ENCODE data around the gene PTPRK.
"Not testable (repeated sequence)": the region's sequence is repeated elsewhere in the genome, so short reads cannot be mapped to it uniquely, and the experiment has no call there.

Gene PTPRK

GRCh38 chr6:127951172-127951917 is 569.1 kb downstream of the PTPRK start:
- no peak for DNase-seq (ENCODE audit: low spot score)

GRCh38 chr6:127950566-127951145 is 569.7 kb downstream of the PTPRK start:
- DNase-seq (ENCODE audit: low spot score): no peak

GRCh38 chr6:127949251-127949650 is 571.1 kb downstream of the PTPRK start:
- DNase-seq (ENCODE audit: low spot score): no peak

- no peak for DNase-seq (ENCODE audit: low spot score)
Measured at GRCh38 chr6:127946388-127946787, 574.0 kb downstream of the PTPRK start.

GRCh38 chr6:127945434-127946097 is 574.8 kb downstream of the PTPRK start:
- DNase-seq (ENCODE audit: low spot score): no peak

- DNase-seq (ENCODE audit: low spot score): no peak
Measured at GRCh38 chr6:127941228-127941627, 579.2 kb downstream of the PTPRK start.

GRCh38 chr6:127939442-127940066 is 580.8 kb downstream of the PTPRK start:
- DNase-seq (ENCODE audit: low spot score): no peak

GRCh38 chr6:127938701-127939100 is 581.7 kb downstream of the PTPRK start:
- DNase-seq (ENCODE audit: low spot score): no peak

- no peak for DNase-seq (ENCODE audit: low spot score)
Measured at GRCh38 chr6:127937747-127938146, 582.7 kb downstream of the PTPRK start.

GRCh38 chr6:127937102-127937501 is 583.3 kb downstream of the PTPRK start:
- DNase-seq (ENCODE audit: low spot score): no peak

GRCh38 chr6:127934956-127935355 is 585.4 kb downstream of the PTPRK start:
- no peak for DNase-seq (ENCODE audit: low spot score)

- DNase-seq (ENCODE audit: low spot score): no peak
Measured at GRCh38 chr6:127933852-127934840, 586.3 kb downstream of the PTPRK start.

- no peak for DNase-seq (ENCODE audit: low spot score)
Measured at GRCh38 chr6:127933137-127933536, 587.3 kb downstream of the PTPRK start.

- no peak for DNase-seq (ENCODE audit: low spot score)
Measured at GRCh38 chr6:127932708-127933107, 587.7 kb downstream of the PTPRK start.

- not testable (repeated sequence) for DNase-seq (ENCODE audit: low spot score)
Measured at GRCh38 chr6:127926441-127926840, 594.0 kb downstream of the PTPRK start.

- DNase-seq (ENCODE audit: low spot score): no peak
Measured at GRCh38 chr6:127924440-127924839, 596.0 kb downstream of the PTPRK start.

GRCh38 chr6:127924031-127924430 is 596.4 kb downstream of the PTPRK start:
- no peak for DNase-seq (ENCODE audit: low spot score)

GRCh38 chr6:127923135-127923534 is 597.3 kb downstream of the PTPRK start:
- DNase-seq (ENCODE audit: low spot score): no peak

- no peak for DNase-seq (ENCODE audit: low spot score)
Measured at GRCh38 chr6:127921982-127922381, 598.4 kb downstream of the PTPRK start.

GRCh38 chr6:127920804-127921203 is 599.6 kb downstream of the PTPRK start:
- DNase-seq (ENCODE audit: low spot score): no peak
